Testis (tissue), 3 donors: ENCODE measurements around the gene DNAJC6. TPM values are rescaled to one million over a fixed set of nuclear protein-coding genes. Genes with fewer than 3 reads are reported as not detected.

Experiments
- DNase-seq: peaks from one replicate; pipeline ENCODE4 v3.0.0-alpha.2; 2019
- H3K27ac ChIP-seq, 2 donors: fragments of 200-600 bp; sonication (generic); one replicate each; pipeline ENCODE4 v1.5.1; 2019
- H3K27me3 ChIP-seq: fragments of 200-600 bp; sonication (generic); one replicate; pipeline ENCODE4 v1.5.1; 2019
- H3K36me3 ChIP-seq: fragments of 200-600 bp; sonication (generic); one replicate; pipeline ENCODE4 v1.5.1; 2017; ENCODE audit warnings: low read depth; ENCODE audit errors: missing control alignments
- H3K4me1 ChIP-seq: fragments of 200-600 bp; sonication (generic); one replicate; pipeline ENCODE4 v1.5.1; 2019
- H3K4me3 ChIP-seq, 2 donors: fragments of 200-600 bp; sonication (generic); one replicate each; pipeline ENCODE4 v1.5.1; 2017 to 2019
- H3K9me3 ChIP-seq: fragments of 200-600 bp; sonication (generic); one replicate; pipeline ENCODE4 v1.5.1; 2017
- CTCF ChIP-seq, 3 experiments: fragments of 450-650 bp in 2 of 3; fragments of 200-600 bp in 1 of 3; sonication (generic) in 1 of 3; IDR thresholded peaks; one replicate each; pipeline ENCODE4 v1.5.1; 2016 to 2019; ENCODE audit warnings: antibody characterized with exemption in 3 of 3, mild to moderate bottlenecking in 2 of 3, moderate library complexity in 1 of 3
- POLR2A ChIP-seq: fragments of 450-650 bp; IDR thresholded peaks from one replicate; pipeline ENCODE4 v1.6.1; 2017; ENCODE audit warnings: antibody characterized with exemption, mild to moderate bottlenecking, moderate library complexity
- WGBS, 2 donors: methylation state at CpG; one replicate each; pipeline ENCODE4 v1.1.5; 2018; 5-methylcytosine and 5-hydroxymethylcytosine counted together
- intact Hi-C: fragments of 100-400 bp; cut with DNase I; formaldehyde crosslinking; loops from one replicate; pipeline ENCODE4 v1.15.1; 2023; ENCODE audit warnings: low total_unique reads
- polyA plus RNA-seq: library from polyadenylated mRNA; stranded (reverse); fragments of 350-450 nt; fragmentation: Illumina TruSeq; extraction: RNeasy Lipid Tissue Mini Kit (QIAGEN cat#74804); gene quantifications from one replicate; pipeline ENCODE4 v1.2.3, GENCODE V29; 2014; ENCODE audit warnings: low read depth, low replicate concordance; ENCODE audit not compliant: insufficient read depth
- total RNA-seq, 2 donors: library from RNA; depleted of rRNA; stranded (reverse); fragments of >200 nt; gene quantifications; one replicate each; pipeline ENCODE4 v1.2.3, GENCODE V29; 2016

DNAJC6 gene
- total and polyA plus RNA-seq, 3 donors from 2014 or later: 5.1 to 7.3 (median 5.2) TPM

DNA sequence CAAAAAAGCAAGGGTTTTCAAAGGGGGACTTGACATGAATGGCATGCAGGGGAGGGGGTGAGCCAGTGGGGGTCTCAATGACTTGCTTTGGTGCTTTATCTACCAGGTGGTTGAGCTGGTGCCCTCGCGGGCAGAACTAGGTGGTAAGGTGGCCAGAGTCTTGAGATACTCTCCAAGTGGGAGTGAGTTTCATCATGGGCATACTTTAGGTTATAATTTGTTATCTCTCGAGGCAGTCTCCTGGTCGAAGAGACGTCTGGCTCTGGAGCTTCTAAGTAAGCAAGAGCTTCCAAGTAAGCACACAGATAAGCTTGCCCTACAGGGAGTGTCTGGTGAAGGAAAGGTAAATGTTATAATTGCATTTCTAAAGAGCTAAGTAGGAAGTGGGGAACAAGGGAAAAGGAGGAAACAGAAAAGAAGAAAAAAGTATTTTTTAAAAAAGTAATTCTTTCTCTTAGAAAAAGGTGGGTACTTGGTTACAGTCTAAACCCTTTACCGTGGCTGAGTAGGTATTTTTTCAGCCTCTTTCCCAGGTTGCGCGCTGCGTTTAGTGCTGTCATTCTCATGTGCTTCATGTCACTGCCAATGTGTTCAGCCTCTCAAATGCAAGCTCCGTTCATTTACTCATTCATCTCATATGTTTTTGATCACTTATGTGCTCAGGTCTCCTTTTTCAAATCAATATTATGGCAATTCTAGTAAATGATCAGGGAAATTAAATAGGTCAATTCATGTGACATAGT lies 31.6 kb upstream of the DNAJC6 start:
- Histone ChIP-seq H3K27me3 (no peaks in the 10 kb centered on the region), H3K9me3 (no peaks in the 10 kb centered on the region), H3K4me3 (no peak overlapping the region), H3K36me3 (no peaks in the 10 kb centered on the region), H3K4me1 (no peaks in the 10 kb centered on the region), H3K27ac (no peak overlapping the region)
- DNase-seq: no peak
- TF ChIP-seq POLR2A: no peak
- no peak for TF ChIP-seq CTCF (IDR thresholded peaks at IDR 0.05)
- 54 to 66% methylated on average over 10 of the region's 10 CpGs for WGBS, 2 donors
- intact Hi-C loops: no loop called here

- Histone ChIP-seq H3K27ac (no peak overlapping the region), H3K36me3 (no peaks in the 10 kb centered on the region), H3K4me3 (no peak overlapping the region), H3K4me1 (no peaks in the 10 kb centered on the region), H3K9me3 (no peaks in the 10 kb centered on the region), H3K27me3 (no peaks in the 10 kb centered on the region)
- TF ChIP-seq CTCF (IDR thresholded peaks at IDR 0.05) (no peak), POLR2A (no peak)
- no peak for DNase-seq
- intact Hi-C loops: no loop called here
- WGBS, 2 donors: 56 to 65% methylated on average over 5 of the region's 5 CpGs
Observed at GRCh38 chr1:65278376-65279069, 30.8 kb upstream of the DNAJC6 start.

DNA sequence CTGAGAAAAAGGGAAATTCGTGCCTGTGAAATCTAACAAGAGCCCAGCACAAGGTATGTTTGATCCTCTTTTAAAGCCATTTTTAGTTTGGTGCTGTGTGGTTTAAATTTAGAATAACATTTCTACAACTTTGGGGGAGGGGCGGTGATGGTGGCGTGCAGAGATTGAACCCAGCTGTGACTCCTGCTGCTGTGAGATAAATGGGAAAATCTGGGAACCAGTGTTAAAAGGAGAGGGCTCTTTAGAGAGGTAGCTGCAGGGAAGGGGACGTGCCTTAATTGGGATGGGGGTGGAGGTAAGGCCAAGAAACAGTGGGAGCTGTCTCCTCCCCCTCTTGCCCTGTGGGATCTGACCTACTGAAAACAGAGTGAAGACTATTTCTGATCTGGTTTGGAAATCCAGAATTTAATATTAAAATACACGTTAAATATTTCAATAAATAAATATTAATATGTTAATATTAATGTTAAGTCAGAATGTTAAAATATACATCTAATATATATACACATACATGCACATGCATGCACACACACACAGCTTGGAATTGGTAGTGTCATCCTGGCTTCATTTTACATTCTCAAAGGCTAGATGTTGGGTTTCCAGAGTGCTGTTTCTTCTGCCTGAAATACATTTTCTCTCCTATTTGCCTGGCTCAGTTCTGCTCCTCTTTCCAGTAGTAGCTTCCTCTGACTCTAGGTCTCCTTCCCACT lies 30.1 kb upstream of the DNAJC6 start:
- no peak overlapping the region for H3K27ac ChIP-seq
- TF ChIP-seq POLR2A (no peak), CTCF (IDR thresholded peaks at IDR 0.05) (no peak)
- intact Hi-C loops: no loop called here
- no peaks in the 10 kb centered on the region for H3K27me3 ChIP-seq
- 49 to 59% methylated on average over 5 of the region's 5 CpGs for WGBS, 2 donors
- DNase-seq: no peak
- H3K9me3 ChIP-seq: no peaks in the 10 kb centered on the region
- H3K4me1 ChIP-seq: no peaks in the 10 kb centered on the region
- no peaks in the 10 kb centered on the region for H3K36me3 ChIP-seq
- no peak overlapping the region for H3K4me3 ChIP-seq

- Histone ChIP-seq H3K4me3 (no peak overlapping the region), H3K9me3 (no peaks in the 10 kb centered on the region), H3K36me3 (no peaks in the 10 kb centered on the region), H3K4me1 (no peaks in the 10 kb centered on the region), H3K27ac (no peak overlapping the region), H3K27me3 (no peaks in the 10 kb centered on the region)
- WGBS, 2 donors: 81% methylated on average over 6 of the region's 6 CpGs
- intact Hi-C loops: no loop called here
- no peak for DNase-seq
- TF ChIP-seq POLR2A (no peak), CTCF (IDR thresholded peaks at IDR 0.05) (no peak)
Observed at GRCh38 chr1:65281846-65282245, 27.5 kb upstream of the DNAJC6 start.
